HEK293T (cell line): ENCODE results near the gene PDE1A.

Source experiments
- BHLHE40 ChIP-seq: fragments of 450-650 bp; IDR thresholded peaks from 2 replicates; pipeline ENCODE4 v1.6.1; 2016; ENCODE audit warnings: mild to moderate bottlenecking, moderate library complexity, borderline replicate concordance
- ELF4 ChIP-seq: fragments of 450-650 bp; IDR thresholded peaks from 2 replicates; pipeline ENCODE4 v1.6.1; 2017; ENCODE audit warnings: antibody characterized with exemption
- FOXA1 ChIP-seq: fragments of 450-650 bp; IDR thresholded peaks from 2 replicates; pipeline ENCODE4 v1.6.1; 2016; ENCODE audit warnings: mild to moderate bottlenecking
- FOXM1 ChIP-seq: fragments of 450-650 bp; IDR thresholded peaks from 2 replicates; pipeline ENCODE4 v1.6.1; 2017; ENCODE audit warnings: mild to moderate bottlenecking, borderline replicate concordance
- LEF1 ChIP-seq: fragments of 450-650 bp; IDR thresholded peaks from 2 replicates; pipeline ENCODE4 v1.6.1; 2017; ENCODE audit warnings: mild to moderate bottlenecking, borderline replicate concordance
- NFRKB ChIP-seq: fragments of 450-650 bp; IDR thresholded peaks from 2 replicates; pipeline ENCODE4 v1.6.1; 2016; ENCODE audit warnings: mild to moderate bottlenecking, moderate library complexity
- PKNOX1 ChIP-seq: fragments of 450-650 bp; IDR thresholded peaks from 2 replicates; pipeline ENCODE4 v1.6.1; 2016
- SP1 ChIP-seq: fragments of 450-650 bp; IDR thresholded peaks from 2 replicates; pipeline ENCODE4 v1.6.1; 2017
- SUZ12 ChIP-seq: fragments of 450-650 bp; IDR thresholded peaks from 2 replicates; pipeline ENCODE4 v1.6.1; 2016; ENCODE audit warnings: mild to moderate bottlenecking
- TARDBP ChIP-seq: fragments of 450-650 bp; IDR thresholded peaks from 2 replicates; pipeline ENCODE4 v1.6.1; 2016
- ZNF384 ChIP-seq: fragments of 450-650 bp; IDR thresholded peaks from 2 replicates; pipeline ENCODE4 v1.6.1; 2016

- no peak for TF ChIP-seq BHLHE40
- no peak for TF ChIP-seq ZNF384
- no peak for TF ChIP-seq FOXA1
- TF ChIP-seq LEF1 = no peak
- no peak for TF ChIP-seq SP1
- TF ChIP-seq FOXM1 = no peak
- TF ChIP-seq NFRKB = no peak
- TF ChIP-seq ELF4 = no peak
- TF ChIP-seq PKNOX1 = no peak
- no peak for TF ChIP-seq SUZ12
- no peak for TF ChIP-seq TARDBP
Measured at GRCh38 chr2:182181381-182181780, 245.5 kb downstream of the PDE1A start.
